Activated CD4-positive, alpha-beta T cell treated with anti-CD3 and anti-CD28 coated beads for 1 hour (primary cell): Measurements from ENCODE around the gene NUDT17.

Experiments used
- DNase-seq: peaks from one replicate; pipeline ENCODE4 v3.0.0-alpha.2; 2020

Gene NUDT17

DNA sequence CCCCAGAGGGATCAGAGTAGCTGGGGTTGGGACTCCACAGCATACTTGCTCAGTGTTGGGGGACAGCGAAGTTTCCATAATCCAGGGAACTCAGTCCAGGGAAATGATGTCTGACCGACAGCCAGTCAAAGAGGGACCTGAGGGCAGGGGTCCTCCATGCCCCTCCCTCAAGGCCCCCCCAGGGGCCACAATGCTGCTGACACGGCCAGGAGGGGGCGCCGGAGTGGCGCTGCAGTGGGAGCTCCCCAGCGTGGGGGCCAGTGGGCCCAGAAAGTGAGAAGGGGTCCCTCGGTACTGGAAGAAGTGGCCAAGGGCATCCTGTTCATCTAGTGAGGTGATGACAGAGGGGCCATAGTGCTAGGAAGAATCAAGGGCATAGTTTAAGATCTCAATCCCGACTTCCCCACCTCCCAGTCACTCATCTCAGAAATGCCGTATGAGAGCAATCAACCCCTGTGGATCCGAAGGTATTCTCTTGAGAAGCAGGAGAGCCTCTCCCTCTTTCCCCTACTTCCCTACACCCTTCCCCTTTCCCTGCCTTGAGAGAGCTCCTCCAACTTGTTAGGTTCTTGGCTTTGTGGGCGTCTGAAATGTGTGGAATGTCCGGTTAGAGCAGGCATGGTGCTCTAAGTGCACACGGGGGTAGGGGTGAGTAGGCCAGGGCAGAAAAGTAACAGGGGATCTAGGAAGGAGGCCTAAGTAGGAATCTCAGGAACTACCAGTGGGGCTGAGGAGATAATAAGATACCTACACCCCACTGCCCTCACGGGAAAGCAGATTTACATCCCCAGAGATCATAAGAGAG, 4.1 kb downstream of the NUDT17 start:
- no peak for DNase-seq

- no peak for DNase-seq
Observed at GRCh38 chr1:145855426-145855948, 10.1 kb downstream of the NUDT17 start.

DNA sequence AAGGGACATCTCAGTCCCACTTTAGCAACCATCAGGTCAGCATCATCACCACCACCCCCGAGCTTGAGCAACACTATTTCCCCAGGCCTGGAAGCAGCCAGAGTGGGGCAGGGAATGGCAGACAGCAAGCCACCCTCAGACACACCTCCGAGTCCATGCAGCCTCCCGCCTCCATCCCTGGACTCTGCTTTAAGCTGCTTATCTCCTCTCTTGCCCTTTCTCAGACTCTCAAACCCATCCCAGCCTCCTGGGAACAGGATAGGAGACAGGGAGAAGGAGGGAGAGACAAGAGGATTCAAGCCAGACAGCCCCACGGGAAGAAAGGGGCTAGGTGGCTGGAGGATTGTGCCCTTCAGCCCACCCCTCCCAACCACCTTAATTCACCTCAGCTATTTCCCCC, 11.7 kb downstream of the NUDT17 start:
- no peak for DNase-seq

DNA sequence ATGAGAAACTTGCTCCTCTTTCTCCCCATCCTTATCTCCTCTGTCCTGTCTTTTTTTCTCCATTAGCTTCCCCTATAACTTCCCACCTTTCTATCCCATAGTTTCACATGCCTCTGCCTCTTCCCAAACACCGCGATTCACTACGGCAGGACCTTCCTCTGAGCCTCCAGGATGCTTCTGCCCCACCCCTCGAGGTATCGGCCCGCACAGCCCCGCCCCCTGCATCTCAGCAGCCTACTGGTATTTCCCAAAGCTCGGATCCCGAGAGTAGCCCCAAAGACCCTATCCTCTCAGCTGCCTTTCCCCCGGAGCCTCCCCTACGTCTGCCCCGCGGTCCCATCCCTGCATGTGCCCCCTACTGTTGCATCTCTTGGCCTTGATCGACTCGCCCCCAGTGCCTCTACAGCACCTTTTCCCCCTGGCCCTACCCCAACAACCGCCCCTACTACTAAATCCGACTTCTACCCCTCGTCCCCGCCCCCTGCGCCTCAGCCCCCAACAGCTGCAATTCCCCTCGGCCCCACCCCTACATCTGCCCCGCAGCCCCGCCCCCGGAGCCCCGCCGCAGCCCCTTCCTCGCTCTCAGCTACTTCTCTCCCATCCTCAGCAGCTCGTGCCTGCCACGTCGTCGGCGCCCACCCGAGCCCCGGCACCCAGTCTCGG, 12.9 kb downstream of the NUDT17 start:
- DNase-seq = peak; percentile 13

DNA sequence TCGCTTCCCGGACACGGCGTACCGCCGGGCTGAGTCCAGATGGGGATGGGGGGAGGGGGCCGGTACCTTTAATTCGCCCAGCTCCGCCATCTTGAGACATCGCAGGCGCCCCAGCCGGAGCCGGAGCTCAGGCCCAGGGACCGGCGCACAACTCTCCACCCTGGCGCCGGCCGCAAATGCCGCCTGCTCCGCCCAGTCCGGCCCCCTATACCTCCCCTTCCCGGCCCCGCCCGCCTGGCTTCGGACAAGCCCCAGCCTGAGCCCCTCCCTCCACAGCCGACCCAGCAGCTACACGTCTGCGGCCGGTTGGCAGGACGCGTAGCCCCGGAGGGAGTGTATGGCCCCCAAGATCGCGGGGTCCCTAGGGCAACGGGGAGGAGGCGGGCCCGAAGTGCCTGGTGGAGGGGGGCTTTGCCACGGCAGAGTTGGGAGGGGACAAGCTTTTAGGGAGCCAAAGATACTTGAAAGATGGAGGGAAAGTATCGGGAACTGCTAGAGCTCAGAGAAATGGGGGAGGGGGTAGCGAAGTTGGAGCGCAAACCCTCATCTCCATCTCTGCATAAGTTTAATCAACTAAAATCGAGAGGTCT, 13.6 kb downstream of the NUDT17 start, which contains the start of gene PIAS3:
Gene PIAS3 (minus strand): TSS at position 181 of the 590 bp plus-strand sequence. CDS start 91 bp downstream, at position 90.
- peak; percentile 70 for DNase-seq

DNA sequence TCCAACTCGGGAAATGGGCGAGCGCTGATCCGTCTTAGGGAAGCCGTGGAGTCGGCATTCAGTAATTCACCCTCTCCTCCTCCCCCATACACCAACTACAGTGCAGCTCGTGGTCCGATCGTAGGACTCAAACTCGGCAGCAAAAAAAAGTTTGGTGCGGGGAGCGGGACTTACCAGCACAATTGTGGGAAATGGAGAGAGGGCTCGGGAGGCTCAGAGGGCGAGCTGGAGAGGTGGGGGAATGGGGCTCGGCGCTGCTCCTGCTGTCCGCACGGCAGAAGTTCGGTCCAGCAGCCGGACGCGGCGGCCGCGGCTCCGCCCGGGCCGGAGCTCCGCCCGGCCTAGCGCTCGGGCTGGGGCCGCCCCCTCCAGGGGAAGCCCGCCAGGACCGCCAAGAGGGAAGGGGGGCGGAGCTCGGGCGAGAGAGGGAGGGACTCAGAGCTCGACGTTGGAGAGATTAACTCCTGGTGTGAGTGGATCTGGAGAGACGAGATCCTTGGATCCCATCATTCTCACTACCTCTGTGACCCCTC, 14.1 kb downstream of the NUDT17 start:
- DNase-seq = peak; percentile 53

DNA sequence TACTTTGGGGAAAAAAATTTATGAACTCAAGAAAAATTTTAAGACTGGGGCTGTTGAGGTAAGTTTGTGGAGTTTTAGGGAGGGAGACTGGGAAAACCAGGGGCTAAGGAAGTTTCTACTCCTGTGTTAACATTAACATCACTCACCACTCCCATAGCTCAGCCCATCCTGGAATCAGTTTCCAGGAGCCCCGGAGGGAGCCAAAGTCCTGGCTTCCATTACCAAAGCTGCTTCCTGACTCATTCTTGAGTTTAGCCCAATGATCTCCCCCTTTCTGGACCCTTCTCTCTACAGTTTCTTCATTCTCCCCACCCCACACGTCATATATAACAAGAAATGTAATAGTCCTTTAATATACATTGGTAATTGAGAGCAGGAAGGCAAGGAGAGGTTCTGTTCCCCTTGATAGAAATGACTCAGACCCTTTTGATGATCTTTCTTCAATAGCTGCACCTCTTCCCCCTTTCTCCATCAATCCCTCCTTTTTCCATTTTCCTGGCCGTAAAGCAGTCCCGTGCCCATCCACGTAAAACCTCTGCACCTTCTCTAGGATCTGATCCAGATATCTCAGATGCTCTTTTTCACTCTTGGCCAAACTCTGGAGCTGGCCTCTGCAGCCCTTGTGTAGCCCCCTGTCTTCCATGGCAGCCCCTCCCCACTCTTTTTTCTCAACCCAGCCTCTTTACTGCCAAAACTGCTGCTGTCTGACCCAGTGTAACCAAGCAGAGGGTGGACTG, 18.0 kb downstream of the NUDT17 start:
- no peak for DNase-seq

DNA sequence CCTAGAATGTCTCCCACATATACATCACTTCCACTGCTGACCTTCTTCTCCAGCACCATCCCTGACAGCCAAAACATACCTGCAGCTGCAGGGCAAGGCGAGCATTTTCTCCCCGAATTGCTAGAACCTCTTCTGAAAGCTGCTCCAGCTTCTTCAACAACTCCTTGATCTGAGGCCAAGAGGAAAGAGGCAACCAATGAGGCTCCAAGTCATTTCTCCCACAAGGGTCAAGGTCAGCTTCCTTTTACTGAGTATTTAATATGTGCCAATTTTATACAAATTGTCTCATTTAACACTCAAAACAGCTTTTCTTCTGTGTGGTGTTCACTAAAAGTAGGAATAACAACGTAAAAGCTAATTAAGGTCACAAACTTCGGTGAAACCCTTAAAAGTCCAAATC, 22.8 kb downstream of the NUDT17 start:
- no peak for DNase-seq

GRCh38 chr1:145871994-145872924, 26.8 kb downstream of the NUDT17 start:
- no peak for DNase-seq

DNA sequence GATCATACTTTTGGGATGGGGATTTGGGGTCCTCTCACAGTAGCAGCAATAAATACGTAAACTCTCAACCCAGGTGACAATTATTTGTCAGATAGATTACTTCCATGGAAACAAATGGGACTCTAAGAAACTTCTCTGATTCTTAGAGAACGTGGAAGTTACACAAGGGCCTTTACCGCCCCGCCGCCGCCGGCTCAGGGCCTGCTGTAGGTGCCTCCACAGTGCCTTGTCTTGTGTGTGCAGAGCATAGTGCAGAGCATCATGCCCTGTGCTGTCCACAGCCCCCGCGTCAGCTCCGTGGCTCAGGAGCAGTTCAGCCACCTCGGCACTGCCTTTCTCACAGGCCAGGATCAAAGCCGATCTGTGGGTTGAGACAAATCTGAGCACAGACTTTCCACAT, 29.2 kb downstream of the NUDT17 start:
- no peak for DNase-seq

- DNase-seq = no peak
Observed at GRCh38 chr1:145877923-145878486, 32.6 kb downstream of the NUDT17 start.

GRCh38 chr1:145878724-145879123, 33.3 kb downstream of the NUDT17 start:
- no peak for DNase-seq

DNA sequence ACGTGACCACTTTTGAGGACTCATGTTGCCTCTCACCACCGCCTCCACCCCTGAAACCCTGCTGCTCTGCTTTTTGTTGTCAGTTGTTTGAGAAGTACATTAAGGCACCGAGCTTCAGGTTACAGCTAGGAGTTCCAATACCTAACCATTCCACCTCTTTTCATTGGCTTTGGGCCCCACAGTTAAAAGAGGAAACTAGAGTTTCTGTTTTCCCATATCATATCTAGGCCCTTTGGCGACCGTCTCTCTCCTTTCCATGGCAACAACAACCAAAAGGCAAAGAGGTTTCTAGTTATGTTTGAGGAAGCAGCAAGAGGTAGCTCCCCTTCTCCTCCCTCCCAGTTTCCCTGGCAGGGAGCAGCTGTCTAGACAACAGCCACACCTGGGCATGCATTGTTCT, 34.3 kb downstream of the NUDT17 start:
- DNase-seq = no peak

DNA sequence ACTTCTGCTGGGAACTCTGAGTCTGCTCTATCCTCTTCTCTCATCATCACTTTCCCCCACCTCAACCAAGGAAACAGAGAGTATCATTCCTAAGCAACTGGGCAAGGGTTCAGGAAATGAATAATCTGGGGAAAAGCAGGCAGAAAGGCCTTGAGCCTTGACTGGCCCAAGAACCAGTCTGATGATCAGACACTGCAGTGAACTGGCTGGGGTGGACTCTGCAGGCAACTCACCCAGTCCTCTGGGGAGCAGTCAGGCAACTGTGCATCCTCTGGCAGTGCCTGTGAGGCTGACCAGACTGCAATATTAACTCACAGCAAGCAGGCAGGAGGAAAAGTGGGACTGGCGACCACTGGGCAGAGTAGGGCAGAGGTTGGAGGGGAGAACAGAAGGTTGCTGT, 39.2 kb downstream of the NUDT17 start:
- no peak for DNase-seq

- peak; percentile 74 for DNase-seq
Observed at GRCh38 chr1:145885738-145886287, 40.4 kb downstream of the NUDT17 start, which contains the start of gene ANKRD35. Gene ANKRD35, minus strand, starts transcription at chr1:145885866. Its CDS starts 108 bp downstream, at chr1:145885758.

- DNase-seq = no peak
Observed at GRCh38 chr1:145886390-145886789, 41.0 kb downstream of the NUDT17 start.

DNA sequence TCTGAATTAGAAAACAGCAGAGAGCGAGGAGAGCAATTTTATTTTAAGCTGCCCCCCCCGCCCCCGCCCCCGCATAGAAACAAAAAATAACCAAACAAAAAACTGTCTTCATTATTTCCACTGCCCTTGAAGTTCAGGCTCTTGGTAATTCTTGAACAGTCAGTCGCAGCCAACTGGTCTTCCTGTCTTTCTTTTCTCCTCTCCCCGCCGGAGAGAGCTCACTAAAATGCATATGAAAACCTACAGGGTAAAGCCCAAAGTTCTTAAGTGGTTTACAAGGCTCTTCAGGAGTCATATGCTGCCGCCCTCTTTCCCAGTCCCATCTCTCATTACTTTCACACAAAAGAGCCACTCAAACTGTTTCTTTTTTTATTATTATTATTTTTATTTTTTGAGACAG, 41.4 kb downstream of the NUDT17 start:
- DNase-seq = no peak

GRCh38 chr1:145887631-145888030, 42.2 kb downstream of the NUDT17 start:
- no peak for DNase-seq

- DNase-seq = no peak
Observed at GRCh38 chr1:145889722-145890121, 44.3 kb downstream of the NUDT17 start.

DNA sequence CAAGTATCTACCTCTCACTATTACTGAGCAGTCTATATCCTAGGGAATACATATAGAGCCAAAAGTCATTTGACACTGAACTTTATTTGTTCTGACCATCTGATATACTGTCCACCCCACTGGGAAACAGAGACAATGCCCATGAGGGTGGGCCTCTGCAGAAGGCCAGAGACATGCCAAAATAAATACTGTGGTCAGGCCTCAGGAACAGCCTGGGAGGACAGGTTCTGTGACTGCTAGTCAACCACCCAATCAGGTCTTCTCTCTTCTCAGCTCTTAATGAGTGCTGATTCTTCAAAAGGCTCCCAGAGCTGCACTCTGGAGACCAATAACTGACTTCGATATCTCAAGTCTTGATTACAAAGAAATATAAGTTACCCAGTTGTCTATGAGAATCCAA, 45.7 kb downstream of the NUDT17 start:
- DNase-seq = no peak
